ENCODE data around the gene ZNF574. TPM values are rescaled to one million over a fixed set of nuclear protein-coding genes. Genes with fewer than 3 reads are reported as not detected.

ZNF574 gene
- total and polyA plus RNA-seq, 2 experiments from 2014 or later, result 19.4 to 61.2 TPM

- TF ChIP-seq, protein P1, sequence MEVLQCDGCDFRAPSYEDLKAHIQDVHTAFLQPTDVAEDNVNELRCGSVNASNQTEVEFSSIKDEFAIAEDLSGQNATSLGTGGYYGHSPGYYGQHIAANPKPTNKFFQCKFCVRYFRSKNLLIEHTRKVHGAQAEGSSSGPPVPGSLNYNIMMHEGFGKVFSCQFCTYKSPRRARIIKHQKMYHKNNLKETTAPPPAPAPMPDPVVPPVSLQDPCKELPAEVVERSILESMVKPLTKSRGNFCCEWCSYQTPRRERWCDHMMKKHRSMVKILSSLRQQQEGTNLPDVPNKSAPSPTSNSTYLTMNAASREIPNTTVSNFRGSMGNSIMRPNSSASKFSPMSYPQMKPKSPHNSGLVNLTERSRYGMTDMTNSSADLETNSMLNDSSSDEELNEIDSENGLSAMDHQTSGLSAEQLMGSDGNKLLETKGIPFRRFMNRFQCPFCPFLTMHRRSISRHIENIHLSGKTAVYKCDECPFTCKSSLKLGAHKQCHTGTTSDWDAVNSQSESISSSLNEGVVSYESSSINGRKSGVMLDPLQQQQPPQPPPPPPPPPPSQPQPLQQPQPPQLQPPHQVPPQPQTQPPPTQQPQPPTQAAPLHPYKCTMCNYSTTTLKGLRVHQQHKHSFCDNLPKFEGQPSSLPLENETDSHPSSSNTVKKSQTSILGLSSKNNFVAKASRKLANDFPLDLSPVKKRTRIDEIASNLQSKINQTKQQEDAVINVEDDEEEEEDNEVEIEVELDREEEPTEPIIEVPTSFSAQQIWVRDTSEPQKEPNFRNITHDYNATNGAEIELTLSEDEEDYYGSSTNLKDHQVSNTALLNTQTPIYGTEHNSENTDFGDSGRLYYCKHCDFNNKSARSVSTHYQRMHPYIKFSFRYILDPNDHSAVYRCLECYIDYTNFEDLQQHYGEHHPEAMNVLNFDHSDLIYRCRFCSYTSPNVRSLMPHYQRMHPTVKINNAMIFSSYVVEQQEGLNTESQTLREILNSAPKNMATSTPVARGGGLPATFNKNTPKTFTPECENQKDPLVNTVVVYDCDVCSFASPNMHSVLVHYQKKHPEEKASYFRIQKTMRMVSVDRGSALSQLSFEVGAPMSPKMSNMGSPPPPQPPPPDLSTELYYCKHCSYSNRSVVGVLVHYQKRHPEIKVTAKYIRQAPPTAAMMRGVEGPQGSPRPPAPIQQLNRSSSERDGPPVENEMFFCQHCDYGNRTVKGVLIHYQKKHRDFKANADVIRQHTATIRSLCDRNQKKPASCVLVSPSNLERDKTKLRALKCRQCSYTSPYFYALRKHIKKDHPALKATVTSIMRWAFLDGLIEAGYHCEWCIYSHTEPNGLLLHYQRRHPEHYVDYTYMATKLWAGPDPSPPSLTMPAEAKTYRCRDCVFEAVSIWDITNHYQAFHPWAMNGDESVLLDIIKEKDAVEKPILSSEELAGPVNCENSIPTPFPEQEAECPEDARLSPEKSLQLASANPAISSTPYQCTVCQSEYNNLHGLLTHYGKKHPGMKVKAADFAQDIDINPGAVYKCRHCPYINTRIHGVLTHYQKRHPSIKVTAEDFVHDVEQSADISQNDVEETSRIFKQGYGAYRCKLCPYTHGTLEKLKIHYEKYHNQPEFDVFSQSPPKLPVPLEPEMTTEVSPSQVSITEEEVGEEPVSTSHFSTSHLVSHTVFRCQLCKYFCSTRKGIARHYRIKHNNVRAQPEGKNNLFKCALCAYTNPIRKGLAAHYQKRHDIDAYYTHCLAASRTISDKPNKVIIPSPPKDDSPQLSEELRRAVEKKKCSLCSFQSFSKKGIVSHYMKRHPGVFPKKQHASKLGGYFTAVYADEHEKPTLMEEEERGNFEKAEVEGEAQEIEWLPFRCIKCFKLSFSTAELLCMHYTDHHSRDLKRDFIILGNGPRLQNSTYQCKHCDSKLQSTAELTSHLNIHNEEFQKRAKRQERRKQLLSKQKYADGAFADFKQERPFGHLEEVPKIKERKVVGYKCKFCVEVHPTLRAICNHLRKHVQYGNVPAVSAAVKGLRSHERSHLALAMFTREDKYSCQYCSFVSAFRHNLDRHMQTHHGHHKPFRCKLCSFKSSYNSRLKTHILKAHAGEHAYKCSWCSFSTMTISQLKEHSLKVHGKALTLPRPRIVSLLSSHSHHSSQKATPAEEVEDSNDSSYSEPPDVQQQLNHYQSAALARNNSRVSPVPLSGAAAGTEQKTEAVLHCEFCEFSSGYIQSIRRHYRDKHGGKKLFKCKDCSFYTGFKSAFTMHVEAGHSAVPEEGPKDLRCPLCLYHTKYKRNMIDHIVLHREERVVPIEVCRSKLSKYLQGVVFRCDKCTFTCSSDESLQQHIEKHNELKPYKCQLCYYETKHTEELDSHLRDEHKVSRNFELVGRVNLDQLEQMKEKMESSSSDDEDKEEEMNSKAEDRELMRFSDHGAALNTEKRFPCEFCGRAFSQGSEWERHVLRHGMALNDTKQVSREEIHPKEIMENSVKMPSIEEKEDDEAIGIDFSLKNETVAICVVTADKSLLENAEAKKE (CRISPR knock-in tag; IDR thresholded peaks at IDR 0.05), result no peak
- TF ChIP-seq NANOG (IDR thresholded peaks at IDR 0.05; ENCODE audit: borderline replicate concordance), result no peak
- TF ChIP-seq EZH2phosphoT487 (IDR thresholded peaks at IDR 0.05; ENCODE audit: unreplicated experiment), result no peak
Observed at GRCh38 chr19:42075364-42075615, 676 bp upstream of the ZNF574 start (continued).

GRCh38 chr19:42076380-42076944, 496 bp downstream of the ZNF574 start:
- no peak; the same call in 1 of the 3 replicates for ATAC-seq
- H3F3A ChIP-seq (replicated peaks; ENCODE audit: low read depth), result peaks cover 7% of the 10 kb centered on the region; the same call in 1 of the 2 replicates
- peak overlapping the region; percentile 99 for H3K4me2 ChIP-seq
- Mint-ChIP-seq H3K4me1 (peaks cover 33% of the 10 kb centered on the region), H3K36me3 (ENCODE audit: low read depth) (peaks cover 40% of the 10 kb centered on the region), H3K9me3 (peaks cover 4% of the 10 kb centered on the region; the same call in 2 of the 3 replicates), H3K27me3 (ENCODE audit: insufficient read depth, low read depth, poor library complexity) (peaks cover 19% of the 10 kb centered on the region), H3K4me3 (peak overlapping the region; percentile 98), H3K27ac (peak overlapping the region; percentile 93)
- H4K20me1 ChIP-seq (replicated peaks; ENCODE audit: insufficient read depth), result peaks cover 17% of the 10 kb centered on the region
- TF ChIP-seq NANOG (IDR thresholded peaks at IDR 0.05; ENCODE audit: borderline replicate concordance), result no peak
- TF ChIP-seq ZNF114 (CRISPR knock-in tag; IDR thresholded peaks at IDR 0.05), result no peak
- peak overlapping the region; percentile 65; the same call in 1 of the 2 replicates for H3K27ac ChIP-seq (ENCODE audit: low read depth)
- H3K27me3 ChIP-seq (ENCODE audit: insufficient read depth), result no peaks in the 10 kb centered on the region
- H3K79me2 ChIP-seq (replicated peaks; ENCODE audit: insufficient read depth), result peaks cover 36% of the 10 kb centered on the region
- H3K4me1 ChIP-seq (ENCODE audit: insufficient read depth), result peaks cover 14% of the 10 kb centered on the region
- DNase-seq (ENCODE audit: low spot score), result peak; percentile 65
- H2AFZ ChIP-seq, result no peak overlapping the region
- peaks cover 20% of the 10 kb centered on the region; the same call in 1 of the 2 replicates for H3K36me3 ChIP-seq (ENCODE audit: insufficient read depth)
- H3K4me3 ChIP-seq, result peak overlapping the region; percentile 98
- no peaks in the 10 kb centered on the region for H3K9me2 ChIP-seq (ENCODE audit: insufficient read depth)
